ENCODE results near the gene LMF1. TPM values are rescaled to one million over a fixed set of nuclear protein-coding genes. Genes with fewer than 3 reads are reported as not detected.

The LMF1 gene
- total and polyA plus RNA-seq, 8 donors, result 7.6 to 121 (median 15.8) TPM

DNA sequence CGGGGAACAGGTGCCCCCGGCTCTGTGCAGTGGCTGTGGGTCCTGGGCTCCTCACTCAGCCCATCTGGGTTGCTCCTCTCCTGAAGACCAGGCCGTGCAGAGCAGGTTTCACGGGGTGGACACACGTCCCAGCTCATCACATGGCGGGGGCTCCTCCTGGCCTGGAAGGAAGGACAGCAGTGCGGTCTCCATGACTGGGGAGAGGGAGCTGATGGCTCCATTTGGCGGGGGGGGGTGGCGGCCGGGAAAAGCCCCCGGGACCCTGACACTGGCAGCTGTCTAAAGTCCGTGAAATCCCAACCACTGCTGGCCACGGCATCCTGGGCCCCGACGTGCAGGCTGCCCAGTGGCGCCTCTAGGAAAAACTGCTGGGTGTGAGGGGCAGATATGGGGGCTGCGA lies 29.8 kb upstream of the LMF1 start:
- no peak for TF ChIP-seq POLR2A (IDR thresholded peaks at IDR 0.05)
- TF ChIP-seq, protein P1, sequence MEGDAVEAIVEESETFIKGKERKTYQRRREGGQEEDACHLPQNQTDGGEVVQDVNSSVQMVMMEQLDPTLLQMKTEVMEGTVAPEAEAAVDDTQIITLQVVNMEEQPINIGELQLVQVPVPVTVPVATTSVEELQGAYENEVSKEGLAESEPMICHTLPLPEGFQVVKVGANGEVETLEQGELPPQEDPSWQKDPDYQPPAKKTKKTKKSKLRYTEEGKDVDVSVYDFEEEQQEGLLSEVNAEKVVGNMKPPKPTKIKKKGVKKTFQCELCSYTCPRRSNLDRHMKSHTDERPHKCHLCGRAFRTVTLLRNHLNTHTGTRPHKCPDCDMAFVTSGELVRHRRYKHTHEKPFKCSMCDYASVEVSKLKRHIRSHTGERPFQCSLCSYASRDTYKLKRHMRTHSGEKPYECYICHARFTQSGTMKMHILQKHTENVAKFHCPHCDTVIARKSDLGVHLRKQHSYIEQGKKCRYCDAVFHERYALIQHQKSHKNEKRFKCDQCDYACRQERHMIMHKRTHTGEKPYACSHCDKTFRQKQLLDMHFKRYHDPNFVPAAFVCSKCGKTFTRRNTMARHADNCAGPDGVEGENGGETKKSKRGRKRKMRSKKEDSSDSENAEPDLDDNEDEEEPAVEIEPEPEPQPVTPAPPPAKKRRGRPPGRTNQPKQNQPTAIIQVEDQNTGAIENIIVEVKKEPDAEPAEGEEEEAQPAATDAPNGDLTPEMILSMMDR (IDR thresholded peaks at IDR 0.05), result no peak
- TF ChIP-seq POLR2AphosphoS5 (IDR thresholded peaks at IDR 0.05), result no peak
- no peak for TF ChIP-seq EP300 (IDR thresholded peaks at IDR 0.05)
- 72 to 90% (median 86%) methylated on average over 15 to 17 of the region's 17 CpGs for WGBS, 5 donors
- intact Hi-C loops (cut with DNase I; ENCODE audit: low total_unique reads), result no loop called here
- H3K4me3 ChIP-seq, result no peak overlapping the region
- peaks cover 4 to 27% (median 21%) of the 10 kb centered on the region in 4 donors for H3K4me1 ChIP-seq
- DNase-seq, result no peak
- no peaks in the 10 kb centered on the region for H3K36me3 ChIP-seq
- peaks cover 6 to 71% (median 18%) of the 10 kb centered on the region in 3 donors for H3K27me3 ChIP-seq
- no peak overlapping the region for H3K27ac ChIP-seq
- H3K9me3 ChIP-seq, result peaks cover 3 to 14% (median 3%) of the 10 kb centered on the region in 4 donors

DNA sequence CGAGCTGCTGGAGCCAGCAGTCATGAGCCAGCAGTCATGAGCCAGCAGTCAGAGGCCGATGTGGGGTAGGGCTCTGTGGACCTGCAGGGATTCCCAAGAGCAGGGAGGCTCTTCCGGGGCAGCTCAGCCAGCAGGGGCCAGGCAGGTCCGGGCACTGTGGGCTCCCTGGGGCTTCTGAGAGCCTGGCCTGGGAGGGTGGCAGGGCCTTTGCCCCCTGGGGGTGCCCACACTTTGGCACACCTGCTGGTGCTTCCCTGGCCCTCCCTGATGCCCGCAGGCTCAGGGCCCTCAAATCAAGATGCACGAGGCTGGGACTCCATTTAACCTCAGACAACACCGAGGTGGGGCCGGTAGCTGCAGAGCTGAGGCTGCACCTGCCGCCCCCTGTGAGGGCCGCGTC lies 28.9 kb upstream of the LMF1 start:
- peaks cover 9 to 23% (median 12%) of the 10 kb centered on the region in 4 donors for H3K9me3 ChIP-seq
- intact Hi-C loops (cut with DNase I; ENCODE audit: low total_unique reads), result no loop called here
- TF ChIP-seq, protein P1 (IDR thresholded peaks at IDR 0.05), result no peak
- TF ChIP-seq POLR2A (IDR thresholded peaks at IDR 0.05) (no peak), POLR2AphosphoS5 (IDR thresholded peaks at IDR 0.05) (no peak), EP300 (IDR thresholded peaks at IDR 0.05) (no peak)
- WGBS, 5 donors, result 77 to 88% (median 82%) methylated on average over 3 to 11 of the region's 11 CpGs
- peaks cover 4 to 27% (median 21%) of the 10 kb centered on the region in 4 donors for H3K4me1 ChIP-seq
- peaks cover 6 to 77% (median 18%) of the 10 kb centered on the region in 3 donors for H3K27me3 ChIP-seq
- no peak overlapping the region for H3K27ac ChIP-seq
- no peak for DNase-seq
- no peak overlapping the region for H3K4me3 ChIP-seq
- H3K36me3 ChIP-seq, result no peaks in the 10 kb centered on the region

DNA sequence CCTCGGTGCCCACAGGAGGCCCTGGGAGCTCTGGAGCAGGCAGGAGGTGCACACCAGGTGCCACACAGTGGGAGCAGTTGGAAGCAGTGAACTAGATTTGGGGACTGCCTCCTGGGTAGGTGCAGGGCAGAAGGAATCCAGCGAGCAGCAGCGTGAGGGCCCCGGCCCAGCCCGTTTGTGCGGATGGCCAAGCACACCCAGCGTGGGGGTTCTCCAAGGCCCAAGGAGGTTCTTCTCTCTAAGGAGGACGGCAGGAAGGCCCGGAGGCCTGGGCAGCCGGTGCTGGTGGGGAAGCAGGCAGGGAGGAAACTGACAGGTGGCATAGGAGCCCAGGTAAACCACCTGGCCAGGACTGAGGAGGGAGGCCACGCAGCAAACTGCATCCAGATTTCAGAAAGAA lies 27.8 kb upstream of the LMF1 start:
- Histone ChIP-seq H3K4me1 (peaks cover 4 to 24% (median 21%) of the 10 kb centered on the region in 4 donors), H3K9me3 (peaks cover 9 to 24% (median 18%) of the 10 kb centered on the region in 4 donors), H3K4me3 (no peak overlapping the region), H3K27ac (no peak overlapping the region), H3K36me3 (no peaks in the 10 kb centered on the region), H3K27me3 (peaks cover 6 to 81% (median 18%) of the 10 kb centered on the region in 3 donors)
- no peak for DNase-seq
- TF ChIP-seq POLR2A (IDR thresholded peaks at IDR 0.05), result no peak
- TF ChIP-seq, protein P1 (IDR thresholded peaks at IDR 0.05), result no peak
- TF ChIP-seq EP300 (IDR thresholded peaks at IDR 0.05), result no peak
- TF ChIP-seq POLR2AphosphoS5 (IDR thresholded peaks at IDR 0.05), result no peak
- intact Hi-C loops (cut with DNase I; ENCODE audit: low total_unique reads), result no loop called here
- 81 to 90% (median 86%) methylated on average over 10 to 11 of the region's 11 CpGs for WGBS, 5 donors

DNA sequence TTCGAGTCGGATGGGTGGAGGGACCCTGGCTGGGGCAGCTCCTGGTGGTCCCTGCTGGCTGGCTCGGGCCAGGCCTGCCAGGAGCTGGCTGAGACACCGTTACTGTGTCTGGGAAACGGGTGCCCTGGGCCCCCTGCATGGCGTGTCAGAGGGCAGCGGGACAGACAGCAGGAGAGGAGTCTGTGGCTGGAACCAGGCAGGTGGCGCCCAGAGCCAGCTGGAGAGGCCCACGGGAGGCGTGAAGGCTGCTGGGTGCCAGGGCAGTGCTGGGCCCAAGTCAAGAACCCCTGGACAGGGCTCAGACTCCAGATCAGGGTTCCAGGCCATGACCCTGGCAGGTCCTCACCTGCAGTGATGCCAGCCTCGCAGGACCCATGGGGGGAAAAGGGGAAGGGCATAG lies 27.4 kb upstream of the LMF1 start:
- peaks cover 4 to 21% (median 20%) of the 10 kb centered on the region in 4 donors for H3K4me1 ChIP-seq

More for the DNA sequence above, 27.4 kb upstream of the LMF1 start:
- peaks cover 6 to 77% (median 16%) of the 10 kb centered on the region in 3 donors for H3K27me3 ChIP-seq
- H3K9me3 ChIP-seq, result peaks cover 9 to 24% (median 18%) of the 10 kb centered on the region in 4 donors
- WGBS, 5 donors, result 61 to 85% (median 70%) methylated on average over 6 to 11 of the region's 11 CpGs
- intact Hi-C loops (cut with DNase I; ENCODE audit: low total_unique reads), result no loop called here
- peak overlapping the region in 2 of 5 donors; percentile 38 to 39 for H3K27ac ChIP-seq
- no peak for DNase-seq
- H3K4me3 ChIP-seq, result peak overlapping the region in 1 of 4 donors; percentile 37
- no peaks in the 10 kb centered on the region for H3K36me3 ChIP-seq
- TF ChIP-seq, protein P1 (IDR thresholded peaks at IDR 0.05), result no peak
- no peak for TF ChIP-seq EP300 (IDR thresholded peaks at IDR 0.05)
- no peak for TF ChIP-seq POLR2AphosphoS5 (IDR thresholded peaks at IDR 0.05)
- no peak for TF ChIP-seq POLR2A (IDR thresholded peaks at IDR 0.05)
